Glutamatergic neuron (in vitro differentiated cells): ENCODE results near the gene SNCB. TPM values are rescaled to one million over a fixed set of nuclear protein-coding genes. Genes with fewer than 3 reads are reported as not detected.

Source experiments
- DNase-seq: peaks from one replicate; pipeline ENCODE4 v3.0.0; 2022
- H3K27ac Mint-ChIP-seq: one replicate; pipeline ENCODE4 v1.8.0; 2020; ENCODE audit warnings: mild to moderate bottlenecking, mixed read lengths, inconsistent platforms; ENCODE audit not compliant: unreplicated experiment
- H3K27me3 Mint-ChIP-seq: one replicate; pipeline ENCODE4 v1.8.0; 2020; ENCODE audit warnings: mild to moderate bottlenecking, moderate library complexity, mixed read lengths, inconsistent platforms; ENCODE audit not compliant: unreplicated experiment
- H3K36me3 Mint-ChIP-seq: one replicate; pipeline ENCODE4 v1.8.0; 2020; ENCODE audit warnings: mild to moderate bottlenecking, mixed read lengths, inconsistent platforms; ENCODE audit not compliant: unreplicated experiment
- H3K4me1 Mint-ChIP-seq: one replicate; pipeline ENCODE4 v1.8.0; 2020; ENCODE audit warnings: mild to moderate bottlenecking, low read depth, mixed read lengths, inconsistent platforms; ENCODE audit not compliant: unreplicated experiment
- H3K4me3 Mint-ChIP-seq: one replicate; pipeline ENCODE4 v1.8.0; 2020; ENCODE audit warnings: mild to moderate bottlenecking, mixed read lengths, inconsistent platforms; ENCODE audit not compliant: unreplicated experiment
- H3K9me3 Mint-ChIP-seq: one replicate; pipeline ENCODE4 v1.8.0; 2020; ENCODE audit warnings: mild to moderate bottlenecking, moderate library complexity, mixed read lengths, inconsistent platforms; ENCODE audit not compliant: unreplicated experiment
- CTCF ChIP-seq: fragments of 200-600 bp; sonication (generic); IDR thresholded peaks from one replicate; pipeline ENCODE4 v1.5.0; 2021; ENCODE audit not compliant: partially characterized antibody, unreplicated experiment
- total RNA-seq: library from RNA; stranded (reverse); fragmentation: NEBNext Ultra II Directional; extraction: Animal tissue kit (Norgen Biotek cat#: 25700); gene quantifications from one replicate; pipeline ENCODE4 v1.2.1, GENCODE V29; 2021; ENCODE audit not compliant: unreplicated experiment

Gene SNCB
- total RNA-seq, 1 donor from 2014 or later, result 3.7 TPM

- Mint-ChIP-seq H3K36me3 (no peaks in the 10 kb centered on the region), H3K27me3 (peaks cover 3% of the 10 kb centered on the region)
- DNase-seq, result peak; percentile 61
Measured at GRCh38 chr5:176664886-176665285, 34.6 kb upstream of the SNCB start.

DNA sequence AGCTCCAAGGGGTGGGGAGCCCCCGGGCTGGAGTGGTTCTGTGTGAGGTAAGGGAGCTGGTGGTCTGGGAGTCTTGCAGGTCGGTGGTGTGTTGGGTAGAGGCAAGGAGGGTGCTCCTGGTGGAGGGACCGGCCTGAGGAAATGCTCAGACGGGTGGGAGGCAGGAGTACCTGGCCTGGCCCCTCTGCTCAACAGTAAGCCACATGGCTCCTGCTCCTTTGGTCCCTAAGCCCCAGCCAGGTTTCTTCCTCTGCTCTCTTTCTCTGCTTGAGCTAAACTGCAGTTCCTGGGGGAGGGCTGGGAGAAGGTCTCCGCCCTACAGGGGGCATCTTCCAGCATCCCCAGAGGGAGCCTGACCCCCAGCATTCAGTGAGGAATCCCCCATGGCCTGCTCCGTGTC, 34.1 kb upstream of the SNCB start:
- no peaks in the 10 kb centered on the region for H3K9me3 Mint-ChIP-seq
- peaks cover 9% of the 10 kb centered on the region for H3K4me1 Mint-ChIP-seq
- no peaks in the 10 kb centered on the region for H3K36me3 Mint-ChIP-seq
- no peak for DNase-seq
- no peak overlapping the region for H3K27ac Mint-ChIP-seq
- peaks cover 3% of the 10 kb centered on the region for H3K27me3 Mint-ChIP-seq
- TF ChIP-seq CTCF, result no peak
- H3K4me3 Mint-ChIP-seq, result no peak overlapping the region

More at GRCh38 chr5:176664886-176665285, 34.6 kb upstream of the SNCB start:
- H3K9me3 Mint-ChIP-seq, result no peaks in the 10 kb centered on the region
- H3K27ac Mint-ChIP-seq, result no peak overlapping the region
- no peak overlapping the region for H3K4me3 Mint-ChIP-seq
- TF ChIP-seq CTCF, result no peak
- peaks cover 9% of the 10 kb centered on the region for H3K4me1 Mint-ChIP-seq

- Mint-ChIP-seq H3K9me3 (no peaks in the 10 kb centered on the region), H3K27me3 (peaks cover 3% of the 10 kb centered on the region), H3K4me3 (no peak overlapping the region), H3K27ac (no peak overlapping the region), H3K4me1 (peaks cover 9% of the 10 kb centered on the region), H3K36me3 (no peaks in the 10 kb centered on the region)
- no peak for TF ChIP-seq CTCF
- no peak for DNase-seq
Measured at GRCh38 chr5:176663566-176663965, 33.2 kb upstream of the SNCB start.

- no peak for DNase-seq
- peaks cover 11% of the 10 kb centered on the region for H3K4me1 Mint-ChIP-seq
- H3K9me3 Mint-ChIP-seq, result no peaks in the 10 kb centered on the region
- peaks cover 3% of the 10 kb centered on the region for H3K27me3 Mint-ChIP-seq
- TF ChIP-seq CTCF, result no peak
- H3K27ac Mint-ChIP-seq, result no peak overlapping the region
- H3K4me3 Mint-ChIP-seq, result no peak overlapping the region
- no peaks in the 10 kb centered on the region for H3K36me3 Mint-ChIP-seq
Measured at GRCh38 chr5:176662371-176663333, 32.3 kb upstream of the SNCB start.

DNA sequence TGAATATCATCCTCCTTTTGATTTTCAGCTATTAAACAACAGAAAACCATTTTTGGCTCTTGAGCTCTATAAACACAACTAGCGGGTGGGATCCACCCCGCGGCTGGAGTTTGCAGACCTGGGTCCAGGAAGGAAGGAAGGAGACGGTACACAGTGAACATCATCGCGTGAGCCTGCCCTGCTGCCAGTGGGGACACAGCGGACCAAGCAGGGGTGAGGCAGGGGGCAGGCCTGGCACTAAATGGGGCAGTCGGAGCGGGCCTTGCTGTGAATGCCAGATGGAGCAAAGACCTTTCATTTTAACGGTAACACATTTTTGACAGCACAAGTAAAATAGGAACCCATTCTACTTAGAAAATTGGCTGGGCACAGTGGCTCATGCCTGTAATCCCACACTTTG, 31.3 kb upstream of the SNCB start:
- TF ChIP-seq CTCF, result no peak
- DNase-seq, result no peak
- peaks cover 11% of the 10 kb centered on the region for H3K4me1 Mint-ChIP-seq
- H3K27me3 Mint-ChIP-seq, result peaks cover 3% of the 10 kb centered on the region
- H3K9me3 Mint-ChIP-seq, result no peaks in the 10 kb centered on the region
- H3K4me3 Mint-ChIP-seq, result no peak overlapping the region
- H3K36me3 Mint-ChIP-seq, result no peaks in the 10 kb centered on the region
- H3K27ac Mint-ChIP-seq, result no peak overlapping the region
